GM19351 (cell line): Measurements from ENCODE around the gene IP6K1.

ENCODE experiments used
- ATAC-seq: cut with Tn5 transposase; IDR thresholded peaks from one replicate; pipeline ENCODE4 v1.9.1; 2021; ENCODE audit warnings: mild to moderate bottlenecking, moderate library complexity; ENCODE audit not compliant: unreplicated experiment

IP6K1 gene

DNA sequence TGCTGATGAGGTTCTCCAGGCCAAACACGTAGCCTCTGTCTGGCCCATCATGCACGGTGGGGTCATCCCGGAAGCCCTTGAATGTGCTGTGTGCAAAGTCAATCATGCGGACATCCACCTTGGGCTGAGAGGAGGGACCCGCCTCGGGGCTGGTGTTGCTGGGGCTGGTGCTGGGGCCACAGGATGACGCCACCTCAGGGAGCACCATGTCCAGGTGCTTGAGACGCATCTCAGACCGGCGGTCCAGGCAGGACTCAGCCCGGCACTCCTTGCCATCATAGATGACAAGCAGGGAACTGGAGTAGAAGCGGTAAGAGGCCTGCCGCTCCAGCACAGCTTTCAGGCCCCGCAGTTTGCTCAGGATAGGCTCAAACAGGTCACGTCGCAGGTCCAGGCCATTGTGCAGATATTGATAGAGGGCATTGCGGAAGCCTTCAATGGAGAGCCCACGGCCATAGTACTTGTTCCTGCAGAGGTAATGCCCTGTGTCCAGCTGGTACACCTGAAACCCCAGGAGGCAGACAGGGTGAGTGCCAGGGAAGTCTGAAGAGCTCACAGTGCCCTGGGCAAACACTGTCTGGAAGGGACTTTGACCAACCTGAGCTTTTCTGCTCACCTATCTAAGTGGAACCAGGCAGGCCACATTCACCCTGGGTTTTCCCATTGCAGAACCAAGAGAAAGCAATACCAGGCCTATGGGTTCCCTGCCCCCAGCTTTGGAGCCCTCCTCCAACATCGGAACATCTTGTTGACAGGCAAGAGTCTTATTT, 59.0 kb downstream of the IP6K1 start:
- ATAC-seq = no peak

DNA sequence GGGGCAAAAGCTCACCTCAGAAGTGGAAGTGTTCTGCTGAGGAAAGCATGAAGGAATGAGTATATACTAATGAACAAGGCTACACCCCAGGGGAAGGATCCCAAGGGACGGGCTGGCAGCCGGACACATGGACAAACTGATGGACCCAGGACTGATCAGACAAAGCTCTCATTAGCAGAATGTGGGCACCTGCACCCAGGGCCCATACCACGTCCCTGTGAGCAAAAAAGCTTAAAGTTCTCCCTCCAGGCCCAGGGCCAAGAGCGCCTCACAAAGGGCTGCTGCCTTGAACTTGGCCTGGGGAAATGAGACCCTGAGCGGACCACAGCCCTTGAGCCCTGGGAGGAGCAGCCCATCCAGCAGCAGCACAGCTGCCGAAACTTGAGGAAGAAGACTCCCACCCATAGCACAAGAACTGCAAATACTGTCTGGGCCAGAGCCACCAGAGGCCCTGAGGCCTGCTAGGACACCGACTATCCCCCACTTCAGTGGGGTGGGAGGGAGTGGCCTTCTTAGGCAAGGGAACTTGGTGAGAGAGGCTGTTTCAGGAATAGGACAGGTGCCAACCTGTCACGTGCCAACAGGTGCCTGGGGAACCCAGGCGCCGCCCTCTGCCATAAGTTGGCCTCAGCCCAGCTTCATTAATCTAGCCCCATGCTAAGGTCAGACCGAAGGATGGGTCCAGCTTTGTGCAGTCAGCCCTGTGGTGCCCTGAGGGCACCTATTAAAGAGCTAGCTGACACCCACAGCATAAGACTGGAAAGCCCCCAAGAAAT, 60.2 kb downstream of the IP6K1 start:
- ATAC-seq = no peak

DNA sequence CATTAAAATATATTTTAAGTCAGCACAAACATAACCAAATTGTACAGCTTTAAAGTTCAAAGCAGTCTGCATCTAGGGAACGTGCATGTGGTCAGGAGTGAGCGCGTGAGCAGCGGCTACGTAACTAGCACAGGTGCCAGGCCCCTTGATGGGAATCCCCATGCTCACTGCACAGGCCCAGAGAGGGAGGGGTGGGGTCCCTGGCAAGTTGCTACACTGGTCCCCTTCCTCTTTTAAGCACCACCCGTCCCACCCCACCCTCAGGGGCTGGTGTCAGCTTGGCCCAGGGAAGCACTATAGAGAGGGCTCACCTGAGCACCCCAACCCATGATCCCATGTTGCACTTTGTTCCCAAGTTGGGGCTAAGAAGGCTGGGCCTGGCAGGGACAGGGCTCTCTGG, 61.8 kb downstream of the IP6K1 start:
- ATAC-seq = no peak

DNA sequence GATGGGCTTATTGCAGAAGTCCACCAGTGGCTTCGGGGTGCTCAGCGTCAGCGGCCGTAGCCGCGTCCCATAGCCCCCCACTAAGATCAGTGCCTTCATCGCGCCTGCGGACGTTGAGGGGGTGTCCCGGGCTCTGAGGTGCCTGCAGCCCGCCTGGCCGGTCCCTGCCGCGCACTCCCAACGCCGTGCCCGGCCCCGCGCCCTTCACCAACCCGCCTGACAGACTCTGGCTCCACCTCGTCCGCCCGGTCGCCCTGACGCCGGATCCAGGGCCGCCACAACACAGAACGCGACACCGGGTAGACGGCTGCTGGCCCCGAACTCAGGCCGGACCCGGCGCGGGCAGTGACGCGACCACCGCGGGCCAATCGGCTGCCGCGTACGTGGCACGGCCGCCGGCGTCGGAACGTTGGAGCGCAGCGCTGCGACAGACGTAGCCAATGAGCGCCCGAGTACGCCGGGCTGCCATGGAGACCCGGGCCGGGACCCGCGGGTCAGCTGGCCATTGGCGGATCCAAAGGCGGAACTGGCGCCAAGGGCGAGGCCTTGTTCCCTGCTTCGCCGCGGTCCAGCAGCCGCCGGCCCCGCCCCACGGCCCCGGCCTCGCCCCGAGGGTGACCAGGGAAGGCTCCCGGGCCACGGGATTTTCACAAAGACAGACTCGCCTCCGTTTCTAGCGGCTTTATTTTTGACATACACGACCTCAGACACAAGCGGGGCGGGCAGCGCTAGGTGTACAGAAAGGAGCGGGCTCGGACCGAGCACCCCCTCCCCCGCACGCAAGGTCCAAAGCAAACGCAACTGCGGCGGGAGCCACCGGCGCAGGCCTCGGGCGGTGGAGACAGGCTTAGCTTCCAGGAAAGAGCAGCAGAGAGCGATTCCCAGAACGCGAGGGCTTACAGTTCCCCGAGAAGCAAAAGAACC, 62.5 kb downstream of the IP6K1 start, which contains the start of gene GMPPB:
Gene GMPPB, minus strand, starts transcription at position 324 of the 924 bp plus-strand sequence. Its CDS starts 225 bp downstream, at position 99.
- ATAC-seq = peak; percentile 74

DNA sequence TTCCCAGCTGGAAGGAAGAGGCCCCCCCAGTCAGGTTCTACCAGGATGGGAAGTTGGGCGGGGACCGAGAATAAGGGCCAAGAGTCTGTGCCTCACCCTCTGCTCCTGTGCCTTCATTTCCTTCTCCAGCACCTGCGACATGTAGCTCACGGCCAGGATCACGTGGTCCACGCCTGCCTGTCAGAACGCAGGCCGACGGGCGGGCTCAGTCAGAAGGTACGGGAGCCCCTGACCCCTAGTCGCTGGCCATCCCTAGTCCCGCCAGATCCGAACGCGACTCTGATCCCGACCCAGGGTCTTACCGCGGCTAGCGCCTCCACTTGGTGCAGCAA, 63.1 kb downstream of the IP6K1 start:
- no peak for ATAC-seq

DNA sequence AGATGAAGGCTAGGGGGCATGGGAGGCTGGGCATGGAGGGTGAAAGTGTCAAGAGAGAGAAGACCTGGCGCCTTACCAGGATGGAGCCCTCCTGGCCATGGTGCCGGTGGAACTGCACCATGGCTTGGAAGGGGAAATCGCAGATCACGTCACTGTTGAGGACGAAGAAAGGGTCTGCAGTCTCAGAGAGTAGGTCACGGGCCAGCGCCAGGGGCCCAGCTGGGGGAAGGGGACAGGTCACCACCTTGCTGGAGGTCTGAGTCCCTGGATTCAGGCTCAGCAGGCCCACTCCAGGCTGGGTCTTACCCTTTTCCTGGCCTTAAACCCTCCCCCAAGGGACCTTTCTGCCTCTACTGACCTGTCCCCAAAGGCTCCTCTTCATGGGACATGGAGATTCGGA, 63.4 kb downstream of the IP6K1 start:
- no peak for ATAC-seq

DNA sequence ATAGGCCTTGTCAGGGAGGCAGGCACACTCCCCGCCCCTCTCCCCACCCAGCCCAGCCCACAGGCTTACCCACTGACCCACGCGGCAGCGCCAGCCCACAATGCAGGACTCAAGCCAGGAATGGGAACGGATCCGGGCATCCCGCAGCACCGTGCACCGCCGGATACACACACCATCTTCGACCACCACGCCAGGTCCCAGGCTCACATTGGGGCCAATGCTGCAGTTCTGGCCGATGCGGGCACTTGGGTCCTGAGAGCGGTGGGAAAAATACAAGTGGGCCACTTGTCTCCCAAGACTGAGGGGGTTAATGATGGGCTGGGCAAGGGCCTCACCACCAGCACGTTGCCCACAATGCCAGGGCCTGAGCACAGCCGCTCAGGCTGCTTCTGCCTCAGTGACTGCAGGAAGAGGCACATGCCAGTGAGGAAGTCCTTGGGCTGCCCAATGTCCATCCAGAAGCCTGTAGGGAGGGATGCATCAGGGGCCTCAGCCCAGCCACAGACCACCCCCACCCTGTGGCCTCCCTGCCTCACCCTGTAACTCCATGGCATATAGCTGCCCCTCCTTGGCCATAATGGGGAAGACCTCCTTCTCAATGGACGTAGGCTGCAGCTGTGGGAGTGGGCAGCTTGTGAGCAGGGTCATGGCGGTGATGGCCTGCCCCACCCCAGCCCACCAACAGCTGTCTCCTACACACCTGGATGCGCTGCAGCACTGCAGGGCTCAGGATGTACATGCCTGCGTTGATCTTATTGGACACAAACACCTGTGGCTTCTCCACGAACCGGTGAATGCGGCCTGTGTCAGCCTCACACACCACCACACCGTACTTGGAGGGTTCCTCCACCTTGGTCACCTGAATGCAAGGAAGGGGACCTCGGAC, 64.2 kb downstream of the IP6K1 start:
- ATAC-seq = no peak

DNA sequence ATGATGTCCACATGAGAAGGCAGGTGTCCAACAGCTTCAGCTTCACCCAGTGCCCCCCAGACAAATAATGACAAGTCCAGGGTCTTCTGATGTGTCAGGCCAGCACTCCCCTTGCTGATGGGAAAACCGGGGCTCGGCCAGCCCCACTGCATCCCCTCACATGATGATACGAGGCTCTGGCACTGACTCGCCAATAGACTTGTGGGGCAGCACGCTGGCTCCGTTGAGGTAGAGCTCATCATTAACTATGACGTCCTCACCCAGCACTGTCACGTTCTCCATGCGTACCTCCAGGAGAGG, 64.8 kb downstream of the IP6K1 start:
- no peak for ATAC-seq

DNA sequence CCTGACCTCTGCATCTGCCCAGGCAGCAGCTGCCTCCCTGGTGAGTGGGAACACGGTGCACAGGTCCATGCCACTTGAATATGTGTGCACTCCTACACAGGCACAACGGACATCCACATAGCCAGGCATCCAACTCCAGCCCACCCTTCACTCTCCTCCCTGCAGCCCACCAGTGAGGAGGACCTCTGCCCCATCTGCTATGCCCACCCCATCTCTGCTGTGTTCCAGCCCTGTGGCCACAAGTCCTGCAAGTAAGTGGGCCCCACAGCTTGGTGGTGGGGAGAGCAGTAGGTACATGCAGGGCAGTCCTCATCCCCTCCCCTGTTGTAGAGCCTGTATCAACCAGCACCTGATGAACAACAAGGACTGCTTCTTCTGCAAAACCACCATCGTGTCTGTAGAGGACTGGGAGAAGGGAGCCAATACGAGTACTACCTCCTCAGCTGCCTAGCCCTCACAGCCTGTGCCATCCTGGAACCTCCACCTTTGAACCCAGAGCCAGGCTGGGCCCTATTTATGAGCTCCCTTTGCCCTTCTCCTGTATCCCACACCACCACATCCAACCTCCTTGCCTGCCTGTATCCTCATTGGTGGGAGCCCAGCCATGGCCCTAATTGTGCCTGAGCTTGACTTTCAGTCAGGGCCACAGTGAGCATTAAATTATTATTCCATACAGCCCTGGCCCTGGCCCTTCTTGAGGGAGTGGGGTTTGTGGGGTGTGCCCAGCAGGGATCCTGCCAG, 65.3 kb downstream of the IP6K1 start:
- no peak for ATAC-seq

DNA sequence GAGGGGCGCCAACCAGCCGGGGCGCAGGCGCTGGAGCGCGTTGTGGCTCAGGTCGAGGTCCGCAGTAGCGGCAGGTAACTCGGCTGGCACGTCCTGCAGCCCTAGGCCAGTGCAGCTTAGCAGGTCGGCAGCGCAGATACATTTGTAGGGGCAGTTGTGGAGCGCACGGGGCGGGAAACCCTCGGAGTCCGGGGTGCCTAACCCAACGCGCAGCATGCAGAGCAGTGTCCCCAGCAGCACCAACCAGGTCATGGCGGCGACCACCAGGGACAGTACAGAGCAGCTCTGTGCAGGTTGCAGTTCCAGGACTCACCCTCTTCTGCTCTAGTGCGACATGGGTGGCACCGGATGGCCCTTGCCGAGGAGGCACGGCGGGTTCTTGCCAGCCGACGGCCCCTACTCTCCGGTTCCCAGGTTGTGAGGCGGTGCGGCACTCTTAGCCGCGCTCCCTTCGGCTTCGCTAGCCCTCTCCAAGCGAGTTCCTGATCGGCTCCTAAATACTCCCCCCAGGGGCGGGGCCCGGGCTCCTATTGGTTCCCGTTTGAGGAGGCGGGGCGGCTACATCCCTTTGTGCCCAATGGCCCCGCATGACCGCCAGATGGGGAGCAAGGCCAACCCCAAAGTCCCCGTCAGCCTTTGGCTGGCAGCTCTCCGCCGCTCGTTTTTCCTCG, 67.0 kb downstream of the IP6K1 start, which contains the start of gene AMIGO3:
Gene AMIGO3, minus strand, starts transcription at position 471 of the 671 bp plus-strand sequence. Its CDS starts 219 bp downstream, at position 252.
- peak; percentile 50 for ATAC-seq

DNA sequence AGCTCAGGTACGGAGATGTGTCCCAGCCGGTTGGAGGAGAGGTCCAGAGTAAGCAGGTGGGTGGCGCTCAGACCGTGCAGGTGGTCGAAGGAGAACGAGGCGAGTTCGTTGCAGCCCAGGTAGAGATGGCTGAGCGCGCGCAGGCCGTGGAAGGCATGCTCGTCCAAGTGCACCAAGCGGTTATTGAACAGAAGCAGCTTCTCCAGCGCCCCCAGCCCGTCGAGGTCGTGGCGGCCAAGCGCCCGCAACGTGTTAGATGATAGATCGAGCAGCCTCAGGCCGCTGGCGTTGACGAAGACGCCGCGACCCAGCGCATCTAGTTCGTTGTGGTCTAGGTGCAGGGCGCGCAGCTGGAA, 67.5 kb downstream of the IP6K1 start:
- ATAC-seq = no peak

DNA sequence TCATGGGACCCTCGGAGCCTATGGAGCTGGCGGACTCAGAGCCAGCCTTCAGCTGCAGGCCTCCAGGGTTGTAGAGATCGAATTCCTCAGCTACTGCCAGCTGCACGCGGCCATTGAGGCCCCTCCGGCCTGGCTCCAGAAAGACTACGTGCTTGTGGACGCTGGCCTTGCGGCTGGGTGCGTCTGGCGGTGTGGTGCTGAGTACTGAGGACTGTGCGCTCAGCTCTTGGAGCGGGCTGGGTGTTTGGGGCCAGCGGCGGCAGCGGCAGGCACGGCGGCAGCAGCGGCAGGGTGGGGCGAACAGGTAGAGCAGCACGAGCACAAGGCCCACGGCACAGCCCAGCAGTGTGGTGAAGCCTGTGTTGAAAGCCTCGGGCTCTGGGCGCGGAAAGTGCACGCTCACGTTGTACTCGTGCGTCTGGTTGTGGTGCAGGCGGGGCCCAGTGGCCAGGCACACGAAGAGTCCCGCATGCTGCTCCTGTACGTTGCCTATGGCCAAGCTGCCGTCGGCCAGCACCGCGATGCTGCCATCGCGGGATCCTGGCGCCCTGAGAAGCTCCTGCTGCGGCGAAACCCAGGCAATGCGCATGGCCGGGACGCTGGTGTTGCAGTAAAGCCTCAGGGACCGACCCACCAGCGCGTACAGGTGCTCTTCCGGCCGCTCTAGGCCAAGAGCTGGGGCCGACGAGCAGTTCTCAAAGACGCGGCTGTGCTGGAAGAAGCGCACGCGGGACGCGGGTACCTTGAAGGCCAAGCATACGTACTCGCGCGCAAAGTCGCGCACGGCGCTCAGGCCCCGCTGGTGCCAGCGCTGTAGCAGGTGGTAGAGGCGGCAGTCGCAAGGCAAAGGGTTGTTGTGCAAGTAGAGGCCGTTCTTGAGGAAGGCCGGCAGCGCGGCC, 68.1 kb downstream of the IP6K1 start:
- no peak for ATAC-seq

DNA sequence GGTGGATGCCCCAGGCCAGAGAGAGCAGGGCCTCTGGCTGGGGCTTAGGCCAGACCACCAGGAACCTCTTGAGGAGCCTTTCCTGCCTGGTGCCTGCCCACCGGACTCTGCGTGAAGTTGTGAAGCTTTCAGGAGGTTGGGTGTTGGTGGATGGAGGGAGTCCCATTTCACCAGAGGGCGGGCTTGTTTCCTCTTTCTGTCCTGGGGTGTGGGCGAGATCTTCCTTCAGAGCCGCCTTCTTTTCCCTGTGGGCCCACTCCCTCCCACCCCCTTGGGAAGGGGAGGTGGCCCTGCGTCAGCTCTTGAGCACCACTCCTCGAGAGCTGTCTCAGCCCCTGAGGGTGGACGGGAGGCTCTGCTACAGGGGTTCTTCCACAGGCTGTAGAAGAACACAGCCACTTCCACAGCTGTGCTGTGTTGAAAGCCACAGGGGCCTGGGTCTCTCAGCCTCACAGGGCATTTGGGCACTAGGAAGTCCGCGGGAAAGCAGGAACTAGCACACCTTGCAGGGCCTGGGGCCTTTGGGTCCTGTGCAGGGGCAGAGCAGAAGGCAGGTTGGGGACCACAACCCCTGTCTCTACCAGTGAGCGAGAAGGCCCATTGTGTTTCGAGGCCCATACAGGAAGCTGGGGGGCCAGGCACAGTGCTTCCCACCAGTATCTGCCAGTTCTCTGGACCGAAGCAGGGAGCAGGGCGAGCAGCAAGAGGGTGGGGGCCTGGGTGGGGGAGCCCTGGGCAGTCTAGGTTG, 69.0 kb downstream of the IP6K1 start:
- ATAC-seq = no peak

DNA sequence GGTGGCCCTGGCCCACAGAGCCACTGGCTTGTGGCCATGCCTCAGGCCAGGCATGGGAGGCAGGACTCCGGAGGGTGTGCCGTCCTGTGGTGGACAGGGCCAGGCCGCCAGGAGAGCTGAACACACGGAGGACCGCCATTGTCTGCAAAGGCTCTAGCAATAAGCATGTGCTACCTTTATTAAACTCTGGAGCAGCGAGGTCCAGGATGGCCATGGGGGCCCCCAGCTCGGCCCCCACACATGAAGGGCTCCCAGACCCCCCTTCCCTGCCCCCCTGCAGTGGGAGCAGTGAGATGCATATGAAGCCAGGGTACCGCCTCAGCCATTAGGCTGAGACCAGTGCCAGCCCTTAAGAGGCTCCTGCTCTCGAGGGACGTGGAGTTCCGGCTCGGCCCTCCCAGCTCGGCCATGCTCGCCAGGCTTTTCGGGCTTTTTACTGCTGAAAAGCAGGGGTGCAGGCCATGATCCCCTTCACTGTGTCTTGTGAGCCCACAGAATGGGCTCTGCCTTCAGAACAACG, 69.6 kb downstream of the IP6K1 start:
- no peak for ATAC-seq

DNA sequence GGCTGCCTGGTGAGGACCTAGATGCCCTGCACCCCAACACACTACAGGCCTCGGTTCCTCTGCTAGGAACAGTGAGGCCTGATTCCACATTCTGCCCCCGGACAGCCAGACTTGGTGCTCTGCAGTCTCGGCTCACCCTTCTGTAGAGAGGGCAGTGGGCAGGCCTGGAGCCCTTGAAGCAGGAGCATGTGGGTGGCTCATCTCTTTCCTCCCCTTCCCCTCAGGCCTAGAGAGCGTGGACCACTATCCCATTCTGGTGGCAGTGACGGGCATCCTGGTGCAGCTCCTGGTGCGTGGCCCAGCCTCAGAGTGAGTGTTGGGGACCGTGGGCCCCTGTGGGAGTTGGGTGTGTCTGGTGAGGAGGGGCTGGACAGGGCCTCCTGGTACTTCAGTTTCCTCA, 70.2 kb downstream of the IP6K1 start:
- no peak for ATAC-seq

DNA sequence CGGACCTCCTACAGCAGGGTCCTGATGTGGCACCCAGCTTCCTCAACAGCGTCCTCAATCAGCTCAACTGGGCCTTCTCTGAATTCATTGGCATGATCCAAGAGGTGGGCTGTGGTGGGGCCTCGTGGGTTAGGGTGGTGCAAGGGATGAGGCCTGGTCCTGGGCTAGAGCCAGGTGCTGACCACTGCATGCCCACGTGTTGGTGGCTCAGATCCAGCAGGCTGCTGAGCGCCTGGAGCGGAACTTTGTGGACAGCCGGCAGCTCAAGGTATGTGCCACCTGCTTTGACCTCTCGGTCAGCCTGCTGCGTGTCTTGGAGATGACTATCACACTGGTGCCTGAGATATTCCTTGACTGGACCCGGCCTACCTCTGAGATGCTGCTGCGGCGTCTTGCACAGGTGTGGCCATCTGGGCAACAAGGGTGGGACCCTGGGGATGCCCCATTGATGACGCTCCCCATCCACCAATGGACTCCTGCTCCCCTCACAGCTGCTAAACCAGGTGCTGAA, 70.7 kb downstream of the IP6K1 start:
- ATAC-seq = no peak
